ENCODE data around the gene ALOX12.

The ALOX12 gene

DNA sequence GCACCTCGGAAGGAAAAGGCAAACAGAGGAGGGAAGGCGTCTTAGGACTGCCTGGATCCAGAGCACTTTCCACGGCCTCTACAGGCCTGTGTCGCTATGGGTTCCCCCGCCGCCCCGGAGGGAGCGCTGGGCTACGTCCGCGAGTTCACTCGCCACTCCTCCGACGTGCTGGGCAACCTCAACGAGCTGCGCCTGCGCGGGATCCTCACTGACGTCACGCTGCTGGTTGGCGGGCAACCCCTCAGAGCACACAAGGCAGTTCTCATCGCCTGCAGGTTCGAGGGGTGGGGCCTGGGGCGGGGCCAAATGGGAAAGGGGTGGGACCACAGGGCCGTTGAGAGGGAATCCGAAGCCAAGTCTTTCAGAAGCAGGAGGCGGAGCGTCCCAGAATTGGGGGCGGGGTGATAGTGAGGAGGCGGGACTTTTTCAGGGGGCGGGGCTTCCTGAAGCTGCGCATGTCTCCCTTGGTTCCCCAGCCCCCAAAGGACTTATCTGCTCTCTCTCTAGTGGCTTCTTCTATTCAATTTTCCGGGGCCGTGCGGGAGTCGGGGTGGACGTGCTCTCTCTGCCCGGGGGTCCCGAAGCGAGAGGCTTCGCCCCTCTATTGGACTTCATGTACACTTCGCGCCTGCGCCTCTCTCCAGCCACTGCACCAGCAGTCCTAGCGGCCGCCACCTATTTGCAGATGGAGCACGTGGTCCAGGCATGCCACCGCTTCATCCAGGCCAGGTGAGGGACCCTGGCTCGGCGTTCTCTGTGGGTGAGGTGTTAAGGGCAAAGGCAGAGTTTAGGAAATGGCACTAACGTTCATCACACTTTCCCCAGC is 27.9 kb downstream of the ALOX12 start:
- peak; percentile 90 for DNase-seq

- no peak for DNase-seq
These were observed 28.5 kb downstream of the ALOX12 start for GRCh38 chr17:7024402-7024785.

GRCh38 chr17:7025245-7025644 is 29.4 kb downstream of the ALOX12 start:
- DNase-seq: no peak

- DNase-seq: no peak
These were observed 30.7 kb downstream of the ALOX12 start for GRCh38 chr17:7026471-7027115.

- DNase-seq: no peak
These were observed 31.5 kb downstream of the ALOX12 start for GRCh38 chr17:7027335-7027734.

- DNase-seq: no peak
These were observed 33.2 kb downstream of the ALOX12 start for GRCh38 chr17:7029096-7029495.

DNA sequence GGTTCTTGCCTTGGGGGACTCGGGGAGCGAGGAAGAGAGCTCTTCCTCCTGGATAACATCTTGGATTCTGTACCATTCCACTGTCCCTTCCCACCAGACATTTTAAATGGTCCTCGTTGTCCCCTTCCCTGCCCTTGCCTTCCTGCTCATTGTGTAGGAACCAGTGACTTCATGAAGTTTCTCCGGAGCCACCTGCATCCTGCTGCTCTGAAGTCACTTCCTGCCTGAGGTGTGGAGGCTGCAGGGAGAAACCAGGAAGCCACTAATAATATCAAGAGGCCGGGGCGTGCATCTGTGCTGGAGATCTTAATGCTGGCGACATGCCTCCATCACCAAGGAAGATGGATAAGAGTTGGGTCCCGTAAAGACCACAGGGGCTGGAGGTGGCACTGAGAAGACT is 33.8 kb downstream of the ALOX12 start:
- peak; percentile 59 for DNase-seq

- DNase-seq: peak; percentile 37
These were observed 39.2 kb downstream of the ALOX12 start for GRCh38 chr17:7034955-7035590.

DNA sequence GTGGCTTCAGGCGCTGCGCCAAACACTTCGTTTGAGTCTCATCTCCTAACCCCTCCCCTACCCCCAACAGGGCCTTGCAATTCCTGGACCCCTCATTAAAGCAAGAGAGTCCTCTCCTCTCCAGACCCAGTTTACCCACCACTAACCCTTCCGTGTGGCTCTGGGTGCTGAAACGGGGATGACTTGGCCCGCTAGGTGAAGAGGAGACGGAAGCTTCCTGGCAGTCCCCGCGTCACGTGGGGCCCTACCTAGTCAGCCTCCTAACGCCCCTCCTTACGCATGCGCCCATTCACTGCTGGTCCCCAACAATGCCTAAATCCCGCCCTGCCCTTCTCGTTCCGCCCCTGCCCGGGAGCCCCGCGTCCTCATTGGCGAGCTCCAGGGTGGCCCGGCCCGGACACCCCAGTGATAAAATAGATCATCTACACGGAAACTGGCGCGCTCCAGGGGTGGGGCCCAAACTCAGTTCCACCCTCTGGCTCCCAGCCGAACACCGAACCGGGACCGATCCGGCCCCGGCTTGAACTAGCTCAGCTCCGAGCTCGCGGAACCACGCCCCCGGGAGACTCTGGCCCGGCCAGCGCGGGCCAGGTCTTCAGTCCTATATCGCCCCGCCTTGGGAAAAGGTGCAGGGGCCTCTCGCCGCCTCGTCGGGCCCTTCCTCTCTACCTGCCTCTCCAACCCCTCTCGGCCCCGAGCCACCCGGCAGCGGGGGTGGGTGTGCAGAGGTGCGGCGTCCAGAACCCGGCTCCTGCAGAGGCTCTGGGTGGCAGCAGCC is 39.9 kb downstream of the ALOX12 start, which contains the start of gene SLC16A13:
Gene SLC16A13, plus strand, starts transcription at position 425 of the 778 bp plus-strand sequence. CDS start 368 bp downstream, outside the sequence.
- peak; percentile 99 for DNase-seq

GRCh38 chr17:7038025-7038862 is 42.4 kb downstream of the ALOX12 start:
- DNase-seq: no peak

- no peak for DNase-seq
These were observed 44.0 kb downstream of the ALOX12 start for GRCh38 chr17:7039832-7040231.

DNA sequence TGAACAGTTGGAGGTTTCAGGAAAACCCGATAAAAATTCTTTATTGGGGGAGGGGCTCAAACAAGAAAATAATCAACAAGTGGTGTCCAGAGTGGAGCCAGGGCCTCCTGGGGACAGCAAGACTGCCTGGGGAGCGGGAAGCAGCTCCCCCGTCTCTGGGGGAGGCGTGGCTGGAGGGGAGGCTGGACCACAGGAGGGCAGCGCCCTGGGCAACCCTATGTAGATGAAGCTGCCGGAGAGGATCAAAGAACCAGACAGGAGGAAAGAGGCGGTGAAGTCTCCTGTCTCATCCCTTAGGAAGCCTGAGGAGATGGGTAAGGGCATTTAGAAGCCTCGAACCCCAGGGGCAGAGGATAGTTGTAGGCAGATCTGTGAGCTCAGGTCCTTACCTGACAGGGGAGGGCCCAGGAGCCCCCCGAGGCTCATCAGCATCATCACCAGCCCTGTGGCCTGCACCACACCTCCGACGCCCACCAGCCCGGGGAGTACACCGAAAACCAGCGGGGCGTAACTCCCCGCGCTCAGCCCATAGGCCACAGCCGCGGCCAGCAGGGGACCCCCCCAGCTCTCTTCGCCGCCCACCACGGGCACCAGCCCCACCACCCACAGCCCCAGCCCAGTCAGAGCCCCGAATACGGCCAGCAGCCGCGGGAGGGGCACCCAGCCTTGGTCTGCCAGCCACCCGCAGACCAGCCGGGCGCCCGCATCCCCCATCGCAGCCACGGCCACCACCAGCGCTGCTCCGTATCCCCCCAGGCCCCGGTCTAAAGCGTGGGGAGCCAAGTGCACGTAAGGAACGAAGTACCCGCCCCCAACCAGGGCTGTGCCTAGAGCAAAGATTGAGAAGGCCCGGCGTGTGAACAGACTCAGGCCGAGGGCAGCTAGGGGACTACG is 46.0 kb downstream of the ALOX12 start:
- DNase-seq: peak; percentile 48

DNA sequence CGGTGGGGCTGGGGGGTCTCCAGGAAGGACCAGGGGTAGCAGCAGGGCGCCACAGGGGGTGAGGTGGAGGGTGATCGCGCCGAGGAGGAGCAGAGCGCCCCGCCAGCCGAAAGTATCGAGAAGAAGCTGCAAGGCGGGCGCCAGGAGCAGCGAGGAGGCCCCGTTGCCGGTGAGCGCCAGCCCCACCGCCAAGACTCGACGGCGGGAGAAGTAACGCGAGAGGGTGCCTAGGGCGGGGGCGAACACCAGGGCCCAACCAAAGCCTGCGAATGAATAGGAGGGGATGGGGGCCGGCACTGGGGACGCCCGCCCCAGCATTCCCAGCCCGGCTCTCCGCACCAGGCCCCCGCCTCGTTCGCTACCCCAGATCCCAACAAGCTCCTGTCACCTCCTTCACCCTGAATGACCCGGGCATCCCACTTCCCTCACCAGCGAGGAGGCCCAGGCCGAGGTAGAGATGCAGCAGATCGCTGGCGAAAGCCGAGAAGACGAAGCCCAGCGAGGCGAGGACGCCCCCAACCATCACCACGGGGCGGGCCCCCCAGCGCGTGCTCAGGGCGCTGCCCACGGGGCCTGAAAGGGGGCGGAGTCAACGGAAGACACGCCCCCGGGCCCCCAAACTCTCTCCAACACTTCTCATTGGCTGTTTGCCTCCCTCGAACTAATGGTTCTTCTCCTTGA is 46.8 kb downstream of the ALOX12 start:
- DNase-seq: peak; percentile 57

DNA sequence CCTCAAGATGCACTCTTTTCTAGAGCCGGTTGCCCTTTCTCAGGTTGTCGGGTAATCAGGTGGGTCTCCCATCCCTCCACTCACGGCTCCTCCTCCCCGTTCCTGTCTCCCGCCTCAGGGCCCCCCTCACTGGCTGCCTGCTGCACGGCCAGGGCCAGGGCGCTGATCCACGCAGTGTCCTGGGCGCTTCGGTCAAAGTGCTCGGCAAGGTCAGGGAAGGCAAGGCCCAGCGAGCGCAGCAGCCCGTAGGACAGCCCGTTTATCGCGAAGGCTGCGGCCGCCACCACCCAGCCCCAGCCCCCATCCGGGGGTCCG is 47.3 kb downstream of the ALOX12 start:
- no peak for DNase-seq

DNA sequence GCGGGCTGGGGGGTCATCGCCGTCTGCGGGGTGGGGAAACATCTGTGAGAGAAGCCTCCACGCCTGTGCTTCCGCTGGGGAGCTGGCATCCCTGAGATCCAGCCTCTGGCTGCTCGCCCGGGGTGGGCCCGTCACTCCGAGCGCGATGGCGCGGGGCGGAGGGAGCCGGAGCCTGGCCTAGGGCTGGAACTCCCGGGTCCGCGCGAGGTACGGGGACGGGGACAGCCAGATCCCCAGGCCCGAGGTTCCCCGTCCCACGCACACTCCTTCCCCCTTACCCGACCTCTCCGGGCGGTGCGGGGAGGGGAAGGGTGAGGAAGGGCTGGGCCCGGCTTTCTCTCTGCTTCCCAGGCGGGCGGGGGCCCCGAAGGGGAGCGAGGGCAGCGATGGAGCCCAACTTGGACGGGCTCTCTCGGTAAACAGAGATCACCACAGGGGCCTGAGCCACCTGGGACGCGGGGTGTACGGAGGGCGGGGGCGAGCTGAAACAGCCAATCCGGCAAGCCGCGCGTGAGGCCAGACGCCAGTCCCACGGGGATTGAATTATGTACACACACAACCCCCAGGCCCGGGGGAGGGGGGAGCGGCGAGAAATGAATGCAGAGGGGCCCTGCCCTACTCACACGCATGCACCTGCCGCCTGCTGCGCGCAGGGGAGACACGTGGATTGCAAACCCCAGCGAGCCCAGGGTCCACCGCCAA is 47.8 kb downstream of the ALOX12 start, which contains the start of gene SLC16A11:
Gene SLC16A11, minus strand, starts transcription at position 596 of the 702 bp plus-strand sequence. Its CDS starts 579 bp downstream, at position 17.
- peak; percentile 55 for DNase-seq

DNA sequence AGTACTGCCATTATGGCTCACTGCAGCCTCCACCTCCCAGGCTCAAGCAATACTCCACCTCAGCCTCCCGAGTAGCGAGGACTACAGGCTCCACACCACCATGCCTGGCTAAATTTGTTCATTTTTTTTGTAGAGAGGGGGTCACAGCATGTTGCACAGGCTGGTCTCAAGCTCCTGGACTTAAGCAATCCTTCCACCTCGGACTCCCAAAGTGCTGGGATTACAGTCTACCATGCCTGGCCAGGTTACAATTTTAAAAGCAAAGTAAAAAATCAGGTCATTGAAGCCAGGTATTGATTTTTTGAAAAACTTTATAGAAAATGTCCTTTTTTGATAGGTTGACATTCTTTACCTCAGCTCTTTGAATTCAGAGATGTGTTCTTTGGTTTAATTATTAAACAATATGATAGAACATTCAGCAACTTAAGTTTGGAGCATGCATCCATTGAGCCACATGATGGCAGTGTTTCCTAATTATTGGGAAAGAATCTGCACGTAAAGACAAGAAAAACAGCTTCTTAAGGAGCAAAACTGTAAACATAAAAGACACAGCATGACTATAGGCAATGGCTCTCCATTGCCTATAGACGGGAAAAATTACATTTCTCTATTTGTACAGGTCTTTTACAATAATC is 49.8 kb downstream of the ALOX12 start:
- no peak for DNase-seq

- DNase-seq: no peak
These were observed 50.4 kb downstream of the ALOX12 start for GRCh38 chr17:7046127-7046724.

DNA sequence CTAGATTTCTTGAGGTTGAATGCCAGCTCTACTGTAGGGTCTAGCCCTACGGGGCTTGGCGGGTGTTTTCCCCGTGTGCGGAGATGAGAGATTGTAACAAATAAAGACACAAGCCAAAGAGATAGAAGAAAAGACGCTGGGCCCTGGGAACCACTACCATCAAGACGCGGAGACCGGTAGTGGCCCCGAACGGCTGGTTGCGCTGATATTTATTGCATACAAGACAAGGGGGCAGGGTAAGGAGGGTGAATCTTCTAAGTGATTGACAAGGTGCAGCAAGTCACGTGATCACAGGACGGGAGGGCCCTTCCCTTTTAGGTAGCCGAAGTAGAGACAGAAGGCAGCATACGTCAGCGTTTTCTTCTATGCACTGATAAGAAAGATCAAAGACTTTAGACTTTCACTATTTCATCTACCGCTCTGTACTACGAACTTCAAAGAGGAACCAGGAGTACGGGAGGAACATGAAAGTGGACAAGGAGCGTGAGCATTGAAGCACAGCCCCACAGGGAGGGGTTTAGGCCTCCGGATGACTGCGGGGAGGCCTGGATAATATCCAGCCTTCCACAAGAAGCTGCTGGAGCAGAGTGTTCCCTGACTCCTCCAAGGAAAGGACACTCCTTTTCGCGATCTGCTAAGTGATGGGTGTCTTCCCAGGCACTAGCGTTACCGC is 51.0 kb downstream of the ALOX12 start:
- peak; percentile 67 for DNase-seq

All from activated naive CD4-positive, alpha-beta T cell treated with anti-CD3 and anti-CD28 coated beads, Interleukin-2, amount 50 U/mL, for 16 hours (primary cell).